Measurements from ENCODE around the gene MIPOL1.

- TF ChIP-seq CTCF (IDR thresholded peaks at IDR 0.05 in 8 of 11, conservative IDR thresholded peaks at IDR 0.05 in 3 of 11) (no peak), POLR2AphosphoS5 (IDR thresholded peaks at IDR 0.05) (no peak)
These were observed 145.8 kb downstream of the MIPOL1 start for GRCh38 chr14:37343307-37344094.
